IMR-90 (cell line): ENCODE results near the gene EPHB1. TPM values are rescaled to one million over a fixed set of nuclear protein-coding genes. Genes with fewer than 3 reads are reported as not detected.

ENCODE experiments used
- ATAC-seq: fragments of 200-7000 bp; cut with Tn5 transposase; 2 replicates; pipeline ENCODE4 v1.9.1; 2020; ENCODE audit warnings: low read depth, mild to moderate bottlenecking, moderate library complexity
- BruUV-seq: library from RNA; stranded (reverse); fragments of 400-500 nt; replicated peaks from 2 replicates; lab custom pipeline; 2021; lab: Mats Ljungman, UMichigan
- CTCF ChIA-PET: fragments of 300-600 bp; formaldehyde crosslinking; extraction: SDS; loops from one replicate; lab custom pipeline; 2021; ENCODE audit warnings: antibody characterized with exemption; lab: Yijun Ruan, JAX
- POLR2A ChIA-PET: fragments of 300-600 bp; sonication (Branson Sonifier 250); formaldehyde crosslinking; loops from one replicate; lab custom pipeline; 2022; ENCODE audit warnings: antibody characterized with exemption; ENCODE audit not compliant: unreplicated experiment; lab: Charles Lee
- DNase-seq: peaks from one replicate; pipeline ENCODE4 v3.0.0; 2013
- H2AFZ ChIP-seq: replicated peaks from 2 replicates; pipeline ENCODE3; 2013; ENCODE audit warnings: low read length, mild to moderate bottlenecking; ENCODE audit not compliant: poor library complexity
- H2AK5ac ChIP-seq: 2 replicates; pipeline ENCODE4 v1.6.1; 2013; ENCODE audit warnings: low read depth, low read length, inconsistent platforms
- H2AK9ac ChIP-seq: replicated peaks from 2 replicates; pipeline ENCODE3; 2013; ENCODE audit warnings: mild to moderate bottlenecking, low read depth, low read length, moderate library complexity; ENCODE audit not compliant: poor library complexity
- H2BK120ac ChIP-seq: 2 replicates; pipeline ENCODE4 v1.6.1; 2013; ENCODE audit warnings: low read depth, low read length, inconsistent platforms
- H2BK15ac ChIP-seq: 3 replicates; pipeline ENCODE4 v1.6.1; 2013; ENCODE audit warnings: low read depth, low read length, inconsistent platforms
- H2BK20ac ChIP-seq: 2 replicates; pipeline ENCODE4 v1.6.1; 2013; ENCODE audit warnings: low read depth, mild to moderate bottlenecking, inconsistent platforms, low read length, moderate library complexity
- H2BK5ac ChIP-seq: 2 replicates; pipeline ENCODE4 v1.6.1; 2013; ENCODE audit warnings: mild to moderate bottlenecking, low read depth, low read length, inconsistent platforms; ENCODE audit not compliant: poor library complexity, severe bottlenecking
- H3K14ac ChIP-seq: replicated peaks from 2 replicates; pipeline ENCODE4 v1.6.1; 2013; ENCODE audit warnings: low read depth, low read length, inconsistent platforms
- H3K18ac ChIP-seq: 2 replicates; pipeline ENCODE4 v1.6.1; 2013; ENCODE audit warnings: low read depth, low read length, control low read depth
- H3K23ac ChIP-seq: 2 replicates; pipeline ENCODE4 v1.6.1; 2013; ENCODE audit warnings: low read depth, low read length, inconsistent platforms
- H3K27ac ChIP-seq: 2 replicates; pipeline ENCODE4 v1.5.1; 2013; ENCODE audit warnings: mild to moderate bottlenecking, control low read depth, low read length; ENCODE audit not compliant: insufficient read depth
- H3K27me3 ChIP-seq: 2 replicates; pipeline ENCODE4 v1.6.1; 2013; ENCODE audit warnings: low read length; ENCODE audit not compliant: control insufficient read depth, insufficient read depth
- H3K36me3 ChIP-seq: 2 replicates; pipeline ENCODE4 v1.6.1; 2013; ENCODE audit warnings: low read length, mixed read lengths; ENCODE audit not compliant: control insufficient read depth, insufficient read depth
- H3K4ac ChIP-seq: 2 replicates; pipeline ENCODE4 v1.6.1; 2013; ENCODE audit warnings: low read depth, low read length, inconsistent platforms
- H3K4me1 ChIP-seq: 2 replicates; pipeline ENCODE4 v1.6.1; 2013; ENCODE audit warnings: low read length, mixed read lengths; ENCODE audit not compliant: control insufficient read depth, insufficient read depth
- H3K4me2 ChIP-seq: 2 replicates; pipeline ENCODE4 v1.6.1; 2013; ENCODE audit warnings: low read depth, mild to moderate bottlenecking, control low read depth, low read length, moderate library complexity
- H3K4me3 ChIP-seq: 2 replicates; pipeline ENCODE4 v1.5.1; 2013; ENCODE audit warnings: low read depth, mild to moderate bottlenecking, control low read depth, low read length, moderate library complexity; ENCODE audit not compliant: insufficient read depth
- H3K56ac ChIP-seq: 2 replicates; pipeline ENCODE4 v1.6.1; 2013; ENCODE audit warnings: low read length, inconsistent platforms; ENCODE audit not compliant: insufficient read depth; ENCODE audit errors: extremely low read depth
- H3K79me1 ChIP-seq, 2 experiments: 2 replicates each; pipeline ENCODE4 v1.6.1; 2013; ENCODE audit warnings: low read length in 2 of 2, inconsistent platforms in 1 of 2, low read depth in 1 of 2
- H3K9ac ChIP-seq: 2 replicates; pipeline ENCODE4 v1.6.1; 2013; ENCODE audit warnings: low read depth, low read length, control low read depth
- H3K9me1 ChIP-seq: 2 replicates; pipeline ENCODE4 v1.6.1; 2013; ENCODE audit warnings: low read length, inconsistent platforms; ENCODE audit not compliant: insufficient read depth
- H3K9me3 ChIP-seq: 2 replicates; pipeline ENCODE4 v1.6.1; 2013; ENCODE audit warnings: low read length; ENCODE audit not compliant: control insufficient read depth, insufficient read depth
- H4K20me1 ChIP-seq: 2 replicates; pipeline ENCODE4 v1.6.1; 2013; ENCODE audit warnings: low read length, inconsistent platforms; ENCODE audit not compliant: insufficient read depth
- H4K5ac ChIP-seq: 2 replicates; pipeline ENCODE4 v1.6.1; 2013; ENCODE audit warnings: mild to moderate bottlenecking, low read depth, low read length, control low read depth
- H4K8ac ChIP-seq, 2 experiments: 2 replicates each; pipeline ENCODE4 v1.6.1; 2013; ENCODE audit warnings: low read depth in 2 of 2, low read length in 2 of 2, control low read depth in 1 of 2, inconsistent platforms in 1 of 2
- H4K91ac ChIP-seq: 2 replicates; pipeline ENCODE4 v1.6.1; 2013; ENCODE audit warnings: low read depth, low read length, inconsistent platforms; ENCODE audit not compliant: insufficient read depth
- BHLHE40 ChIP-seq: fragments of 150-350 bp; IDR thresholded peaks from 2 replicates; pipeline ENCODE4 v1.6.1; 2016; ENCODE audit warnings: mild to moderate bottlenecking, low read depth, low read length
- CEBPB ChIP-seq: IDR thresholded peaks from 2 replicates; pipeline ENCODE4 v1.6.1; 2012; ENCODE audit warnings: low read depth, low read length, improper control_type of control experiment
- CHD1 ChIP-seq: IDR thresholded peaks from 2 replicates; pipeline ENCODE4 v1.6.1; 2012; ENCODE audit warnings: low read depth, low read length, improper control_type of control experiment
- FOS ChIP-seq: fragments of 150-350 bp; IDR thresholded peaks from 2 replicates; pipeline ENCODE4 v1.6.1; 2016; ENCODE audit warnings: low read depth, low read length
- MAFK ChIP-seq: IDR thresholded peaks from 2 replicates; pipeline ENCODE4 v1.6.1; 2012; ENCODE audit warnings: low read depth, low read length, improper control_type of control experiment
- MAZ ChIP-seq: IDR thresholded peaks from 2 replicates; pipeline ENCODE4 v1.6.1; 2012; ENCODE audit warnings: low read depth, mild to moderate bottlenecking, low read length, improper control_type of control experiment, moderate library complexity, borderline replicate concordance
- MXI1 ChIP-seq: IDR thresholded peaks from 2 replicates; pipeline ENCODE4 v1.6.1; 2012; ENCODE audit warnings: low read depth, mild to moderate bottlenecking, low read length, moderate library complexity, borderline replicate concordance
- NFE2L2 ChIP-seq: fragments of 150-350 bp; IDR thresholded peaks from 2 replicates; pipeline ENCODE4 v1.6.1; 2016; ENCODE audit warnings: low read depth, mild to moderate bottlenecking, low read length
- POLR2A ChIP-seq: IDR thresholded peaks from 2 replicates; pipeline ENCODE4 v1.6.1; 2012; ENCODE audit warnings: mild to moderate bottlenecking, low read depth, low read length
- RAD21 ChIP-seq: IDR thresholded peaks from 2 replicates; pipeline ENCODE4 v1.6.1; 2012; ENCODE audit warnings: low read length, improper control_type of control experiment
- RCOR1 ChIP-seq: IDR thresholded peaks from 2 replicates; pipeline ENCODE4 v1.6.1; 2012; ENCODE audit warnings: mild to moderate bottlenecking, low read length, improper control_type of control experiment; ENCODE audit not compliant: insufficient replicate concordance
- RFX5 ChIP-seq: IDR thresholded peaks from 2 replicates; pipeline ENCODE4 v1.8.0; 2012; ENCODE audit warnings: low read depth, mild to moderate bottlenecking, low read length, moderate library complexity
- SMC3 ChIP-seq: fragments of 150-350 bp; IDR thresholded peaks from 2 replicates; pipeline ENCODE4 v1.6.1; 2016; ENCODE audit warnings: low read depth, mild to moderate bottlenecking, antibody characterized with exemption, low read length, moderate library complexity
- WGBS, 2 experiments: methylation state at CpG; one replicate each; pipeline versions ENCODE4 v1.1.5 to v1.1.7; 2013; ENCODE audit warnings: missing lambda C conversion rate in 2 of 2; ENCODE audit not compliant: insufficient read length in 1 of 2; ENCODE audit errors: extremely low coverage in 2 of 2; 5-methylcytosine and 5-hydroxymethylcytosine counted together
- dilution Hi-C: fragments of 300-500 bp; cut with HindIII; formaldehyde crosslinking; loops from one replicate; pipeline ENCODE4 v1.14.3; 2018; ENCODE audit warnings: low sequenced_read_pairs; ENCODE audit not compliant: unreplicated experiment
- in situ Hi-C: fragments of 300-500 bp; cut with MboI; formaldehyde crosslinking; loops from 3 replicates; pipeline ENCODE4 v1.14.3; 2019; ENCODE audit warnings: low sequenced_read_pairs, inconsistent platforms, mixed read lengths
- intact Hi-C: fragments of 100-400 bp; cut with micrococcal nuclease; formaldehyde crosslinking; loops from 2 replicates; pipeline ENCODE4 v1.10.0; 2022
- polyA plus RNA-seq, 3 experiments: library from polyadenylated mRNA; depleted of rRNA; stranded (reverse); fragments of >200 nt; gene quantifications; 2 replicates each; pipeline ENCODE4 v1.2.3, GENCODE V29; 2012; ENCODE audit warnings: low replicate concordance in 1 of 3
- total RNA-seq: library from RNA; depleted of rRNA; stranded (reverse); fragments of >200 nt; gene quantifications from 2 replicates; pipeline ENCODE4 v1.2.3, GENCODE V29; 2012
- TF ChIP-seq, protein P1 (sequence below): fragments of 150-350 bp; IDR thresholded peaks from 2 replicates; pipeline ENCODE4 v1.6.1; 2017; ENCODE audit warnings: mild to moderate bottlenecking, antibody characterized with exemption, low read length, low read depth
- TF ChIP-seq, protein P2 (sequence below): conservative IDR thresholded peaks from 2 replicates; pipeline ENCODE4 v1.5.1; 2012; ENCODE audit warnings: mild to moderate bottlenecking, low read depth, low read length, improper control_type of control experiment

Gene EPHB1
- total and polyA plus RNA-seq, 2 of the 4 experiments (the other 2 are of a cell fraction) = 0.17 to 0.36 TPM

DNA sequence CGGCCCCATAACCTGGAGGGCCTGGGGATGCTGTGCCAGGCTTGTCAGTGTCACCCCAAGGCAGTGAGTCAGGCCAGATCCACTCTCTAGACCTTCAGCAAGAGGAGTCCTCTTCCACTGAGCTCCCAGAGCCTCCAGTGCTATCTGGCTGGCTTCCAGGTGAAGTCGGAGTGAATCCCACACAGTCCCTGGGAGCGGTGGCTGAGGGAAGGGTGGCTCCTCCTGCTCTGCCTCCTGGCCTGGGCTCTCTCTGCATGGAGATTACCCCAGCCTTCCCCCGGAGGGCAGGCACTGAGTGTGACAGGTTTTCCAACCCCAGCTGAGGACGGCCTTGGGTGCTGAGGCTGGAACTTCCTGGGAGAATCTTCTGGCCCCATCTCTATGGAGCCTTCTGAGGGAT is 82.7 kb downstream of the EPHB1 start:
- no peak overlapping the region for H2BK5ac ChIP-seq
- no peak overlapping the region for H4K8ac ChIP-seq
- H3K56ac ChIP-seq = no peak overlapping the region
- no peak overlapping the region for H2AK5ac ChIP-seq
- no peaks in the 10 kb centered on the region for H3K9me1 ChIP-seq
- H3K18ac ChIP-seq = no peak overlapping the region
- ATAC-seq (no peak), DNase-seq (no peak)
- no peak overlapping the region for H2BK15ac ChIP-seq
- TF ChIP-seq RAD21 = no peak
- TF ChIP-seq MAZ = no peak
- no peak for TF ChIP-seq CHD1
- TF ChIP-seq SMC3 = no peak
- no peak for TF ChIP-seq NFE2L2
- TF ChIP-seq RFX5 = no peak
- no peak for TF ChIP-seq CEBPB
- TF ChIP-seq MAFK = no peak
- no peak for TF ChIP-seq FOS
- TF ChIP-seq POLR2A = no peak
- TF ChIP-seq RCOR1 = no peak
- TF ChIP-seq, protein P1, sequence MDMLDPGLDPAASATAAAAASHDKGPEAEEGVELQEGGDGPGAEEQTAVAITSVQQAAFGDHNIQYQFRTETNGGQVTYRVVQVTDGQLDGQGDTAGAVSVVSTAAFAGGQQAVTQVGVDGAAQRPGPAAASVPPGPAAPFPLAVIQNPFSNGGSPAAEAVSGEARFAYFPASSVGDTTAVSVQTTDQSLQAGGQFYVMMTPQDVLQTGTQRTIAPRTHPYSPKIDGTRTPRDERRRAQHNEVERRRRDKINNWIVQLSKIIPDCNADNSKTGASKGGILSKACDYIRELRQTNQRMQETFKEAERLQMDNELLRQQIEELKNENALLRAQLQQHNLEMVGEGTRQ = no peak
- no peak for TF ChIP-seq BHLHE40
- TF ChIP-seq MXI1 = no peak
- TF ChIP-seq, protein P2, sequence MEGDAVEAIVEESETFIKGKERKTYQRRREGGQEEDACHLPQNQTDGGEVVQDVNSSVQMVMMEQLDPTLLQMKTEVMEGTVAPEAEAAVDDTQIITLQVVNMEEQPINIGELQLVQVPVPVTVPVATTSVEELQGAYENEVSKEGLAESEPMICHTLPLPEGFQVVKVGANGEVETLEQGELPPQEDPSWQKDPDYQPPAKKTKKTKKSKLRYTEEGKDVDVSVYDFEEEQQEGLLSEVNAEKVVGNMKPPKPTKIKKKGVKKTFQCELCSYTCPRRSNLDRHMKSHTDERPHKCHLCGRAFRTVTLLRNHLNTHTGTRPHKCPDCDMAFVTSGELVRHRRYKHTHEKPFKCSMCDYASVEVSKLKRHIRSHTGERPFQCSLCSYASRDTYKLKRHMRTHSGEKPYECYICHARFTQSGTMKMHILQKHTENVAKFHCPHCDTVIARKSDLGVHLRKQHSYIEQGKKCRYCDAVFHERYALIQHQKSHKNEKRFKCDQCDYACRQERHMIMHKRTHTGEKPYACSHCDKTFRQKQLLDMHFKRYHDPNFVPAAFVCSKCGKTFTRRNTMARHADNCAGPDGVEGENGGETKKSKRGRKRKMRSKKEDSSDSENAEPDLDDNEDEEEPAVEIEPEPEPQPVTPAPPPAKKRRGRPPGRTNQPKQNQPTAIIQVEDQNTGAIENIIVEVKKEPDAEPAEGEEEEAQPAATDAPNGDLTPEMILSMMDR = no peak
- no peak overlapping the region for H3K14ac ChIP-seq
- no peak overlapping the region for H2BK120ac ChIP-seq
- no peak overlapping the region for H3K4ac ChIP-seq
- no peak overlapping the region for H3K9ac ChIP-seq
- POLR2A ChIA-PET = no interaction called here
- H3K4me2 ChIP-seq = no peak overlapping the region
- no peak overlapping the region for H4K91ac ChIP-seq
- H2BK20ac ChIP-seq = no peak overlapping the region
- H3K9me3 ChIP-seq = no peaks in the 10 kb centered on the region
- intact Hi-C loops (no loop called here), dilution Hi-C loops (no loop called here), in situ Hi-C loops (no loop called here)
- CTCF ChIA-PET = no interaction called here
- H3K23ac ChIP-seq = no peak overlapping the region
- H3K27ac ChIP-seq = no peak overlapping the region
- no peaks in the 10 kb centered on the region for H3K79me1 ChIP-seq
- H3K4me3 ChIP-seq = no peak overlapping the region
- WGBS, 2 experiments = no CpG with 5 or more reads among the region's 5 CpGs
- no peaks in the 10 kb centered on the region for H3K4me1 ChIP-seq
- H2AFZ ChIP-seq = no peak overlapping the region
- H2AK9ac ChIP-seq = no peak overlapping the region
- no peaks in the 10 kb centered on the region for H4K20me1 ChIP-seq
- BruUV-seq = no TSS peak
- no peaks in the 10 kb centered on the region for H3K36me3 ChIP-seq
- H4K5ac ChIP-seq = no peak overlapping the region
- H3K27me3 ChIP-seq = no peaks in the 10 kb centered on the region
